IMR-90 (cell line): ENCODE measurements around the gene OFD1. TPM values are rescaled to one million over a fixed set of nuclear protein-coding genes. Genes with fewer than 3 reads are reported as not detected.

ENCODE experiments used
- ATAC-seq: fragments of 200-7000 bp; cut with Tn5 transposase; 2 replicates; pipeline ENCODE4 v1.9.1; 2020; ENCODE audit warnings: low read depth, mild to moderate bottlenecking, moderate library complexity
- BruUV-seq: library from RNA; stranded (reverse); fragments of 400-500 nt; replicated peaks from 2 replicates; lab custom pipeline; 2021; lab: Mats Ljungman, UMichigan
- CTCF ChIA-PET: fragments of 300-600 bp; formaldehyde crosslinking; extraction: SDS; loops from one replicate; lab custom pipeline; 2021; ENCODE audit warnings: antibody characterized with exemption; lab: Yijun Ruan, JAX
- POLR2A ChIA-PET: fragments of 300-600 bp; sonication (Branson Sonifier 250); formaldehyde crosslinking; loops from one replicate; lab custom pipeline; 2022; ENCODE audit warnings: antibody characterized with exemption; ENCODE audit not compliant: unreplicated experiment; lab: Charles Lee
- DNase-seq: peaks from one replicate; pipeline ENCODE4 v3.0.0; 2013
- H2AFZ ChIP-seq: replicated peaks from 2 replicates; pipeline ENCODE3; 2013; ENCODE audit warnings: low read length, mild to moderate bottlenecking; ENCODE audit not compliant: poor library complexity
- H2AK5ac ChIP-seq: 2 replicates; pipeline ENCODE4 v1.6.1; 2013; ENCODE audit warnings: low read depth, low read length, inconsistent platforms
- H2AK9ac ChIP-seq: replicated peaks from 2 replicates; pipeline ENCODE3; 2013; ENCODE audit warnings: mild to moderate bottlenecking, low read depth, low read length, moderate library complexity; ENCODE audit not compliant: poor library complexity
- H2BK120ac ChIP-seq: 2 replicates; pipeline ENCODE4 v1.6.1; 2013; ENCODE audit warnings: low read depth, low read length, inconsistent platforms
- H2BK15ac ChIP-seq: 3 replicates; pipeline ENCODE4 v1.6.1; 2013; ENCODE audit warnings: low read depth, low read length, inconsistent platforms
- H2BK20ac ChIP-seq: 2 replicates; pipeline ENCODE4 v1.6.1; 2013; ENCODE audit warnings: low read depth, mild to moderate bottlenecking, inconsistent platforms, low read length, moderate library complexity
- H2BK5ac ChIP-seq: 2 replicates; pipeline ENCODE4 v1.6.1; 2013; ENCODE audit warnings: mild to moderate bottlenecking, low read depth, low read length, inconsistent platforms; ENCODE audit not compliant: poor library complexity, severe bottlenecking
- H3K14ac ChIP-seq: replicated peaks from 2 replicates; pipeline ENCODE4 v1.6.1; 2013; ENCODE audit warnings: low read depth, low read length, inconsistent platforms
- H3K18ac ChIP-seq: 2 replicates; pipeline ENCODE4 v1.6.1; 2013; ENCODE audit warnings: low read depth, low read length, control low read depth
- H3K23ac ChIP-seq: 2 replicates; pipeline ENCODE4 v1.6.1; 2013; ENCODE audit warnings: low read depth, low read length, inconsistent platforms
- H3K27ac ChIP-seq: 2 replicates; pipeline ENCODE4 v1.5.1; 2013; ENCODE audit warnings: mild to moderate bottlenecking, control low read depth, low read length; ENCODE audit not compliant: insufficient read depth
- H3K27me3 ChIP-seq: 2 replicates; pipeline ENCODE4 v1.6.1; 2013; ENCODE audit warnings: low read length; ENCODE audit not compliant: control insufficient read depth, insufficient read depth
- H3K36me3 ChIP-seq: 2 replicates; pipeline ENCODE4 v1.6.1; 2013; ENCODE audit warnings: low read length, mixed read lengths; ENCODE audit not compliant: control insufficient read depth, insufficient read depth
- H3K4ac ChIP-seq: 2 replicates; pipeline ENCODE4 v1.6.1; 2013; ENCODE audit warnings: low read depth, low read length, inconsistent platforms
- H3K4me1 ChIP-seq: 2 replicates; pipeline ENCODE4 v1.6.1; 2013; ENCODE audit warnings: low read length, mixed read lengths; ENCODE audit not compliant: control insufficient read depth, insufficient read depth
- H3K4me2 ChIP-seq: 2 replicates; pipeline ENCODE4 v1.6.1; 2013; ENCODE audit warnings: low read depth, mild to moderate bottlenecking, control low read depth, low read length, moderate library complexity
- H3K4me3 ChIP-seq: 2 replicates; pipeline ENCODE4 v1.5.1; 2013; ENCODE audit warnings: low read depth, mild to moderate bottlenecking, control low read depth, low read length, moderate library complexity; ENCODE audit not compliant: insufficient read depth
- H3K56ac ChIP-seq: 2 replicates; pipeline ENCODE4 v1.6.1; 2013; ENCODE audit warnings: low read length, inconsistent platforms; ENCODE audit not compliant: insufficient read depth; ENCODE audit errors: extremely low read depth
- H3K79me1 ChIP-seq, 2 experiments: 2 replicates each; pipeline ENCODE4 v1.6.1; 2013; ENCODE audit warnings: low read length in 2 of 2, inconsistent platforms in 1 of 2, low read depth in 1 of 2
- H3K9ac ChIP-seq: 2 replicates; pipeline ENCODE4 v1.6.1; 2013; ENCODE audit warnings: low read depth, low read length, control low read depth
- H3K9me1 ChIP-seq: 2 replicates; pipeline ENCODE4 v1.6.1; 2013; ENCODE audit warnings: low read length, inconsistent platforms; ENCODE audit not compliant: insufficient read depth
- H3K9me3 ChIP-seq: 2 replicates; pipeline ENCODE4 v1.6.1; 2013; ENCODE audit warnings: low read length; ENCODE audit not compliant: control insufficient read depth, insufficient read depth
- H4K20me1 ChIP-seq: 2 replicates; pipeline ENCODE4 v1.6.1; 2013; ENCODE audit warnings: low read length, inconsistent platforms; ENCODE audit not compliant: insufficient read depth
- H4K5ac ChIP-seq: 2 replicates; pipeline ENCODE4 v1.6.1; 2013; ENCODE audit warnings: mild to moderate bottlenecking, low read depth, low read length, control low read depth
- H4K8ac ChIP-seq, 2 experiments: 2 replicates each; pipeline ENCODE4 v1.6.1; 2013; ENCODE audit warnings: low read depth in 2 of 2, low read length in 2 of 2, control low read depth in 1 of 2, inconsistent platforms in 1 of 2
- H4K91ac ChIP-seq: 2 replicates; pipeline ENCODE4 v1.6.1; 2013; ENCODE audit warnings: low read depth, low read length, inconsistent platforms; ENCODE audit not compliant: insufficient read depth
- BHLHE40 ChIP-seq: fragments of 150-350 bp; IDR thresholded peaks from 2 replicates; pipeline ENCODE4 v1.6.1; 2016; ENCODE audit warnings: mild to moderate bottlenecking, low read depth, low read length
- CTCF ChIP-seq: conservative IDR thresholded peaks from 2 replicates; pipeline ENCODE4 v1.5.1; 2012; ENCODE audit warnings: mild to moderate bottlenecking, low read depth, low read length, improper control_type of control experiment
- FOS ChIP-seq: fragments of 150-350 bp; IDR thresholded peaks from 2 replicates; pipeline ENCODE4 v1.6.1; 2016; ENCODE audit warnings: low read depth, low read length
- MAFK ChIP-seq: IDR thresholded peaks from 2 replicates; pipeline ENCODE4 v1.6.1; 2012; ENCODE audit warnings: low read depth, low read length, improper control_type of control experiment
- MAZ ChIP-seq: IDR thresholded peaks from 2 replicates; pipeline ENCODE4 v1.6.1; 2012; ENCODE audit warnings: low read depth, mild to moderate bottlenecking, low read length, improper control_type of control experiment, moderate library complexity, borderline replicate concordance
- MXI1 ChIP-seq: IDR thresholded peaks from 2 replicates; pipeline ENCODE4 v1.6.1; 2012; ENCODE audit warnings: low read depth, mild to moderate bottlenecking, low read length, moderate library complexity, borderline replicate concordance
- NFE2L2 ChIP-seq: fragments of 150-350 bp; IDR thresholded peaks from 2 replicates; pipeline ENCODE4 v1.6.1; 2016; ENCODE audit warnings: low read depth, mild to moderate bottlenecking, low read length
- POLR2A ChIP-seq: IDR thresholded peaks from 2 replicates; pipeline ENCODE4 v1.6.1; 2012; ENCODE audit warnings: mild to moderate bottlenecking, low read depth, low read length
- RCOR1 ChIP-seq: IDR thresholded peaks from 2 replicates; pipeline ENCODE4 v1.6.1; 2012; ENCODE audit warnings: mild to moderate bottlenecking, low read length, improper control_type of control experiment; ENCODE audit not compliant: insufficient replicate concordance
- SMC3 ChIP-seq: fragments of 150-350 bp; IDR thresholded peaks from 2 replicates; pipeline ENCODE4 v1.6.1; 2016; ENCODE audit warnings: low read depth, mild to moderate bottlenecking, antibody characterized with exemption, low read length, moderate library complexity
- WGBS, 2 experiments: methylation state at CpG; one replicate each; pipeline versions ENCODE4 v1.1.5 to v1.1.7; 2013; ENCODE audit warnings: missing lambda C conversion rate in 2 of 2; ENCODE audit not compliant: insufficient read length in 1 of 2; ENCODE audit errors: extremely low coverage in 2 of 2; 5-methylcytosine and 5-hydroxymethylcytosine counted together
- dilution Hi-C: fragments of 300-500 bp; cut with HindIII; formaldehyde crosslinking; loops from one replicate; pipeline ENCODE4 v1.14.3; 2018; ENCODE audit warnings: low sequenced_read_pairs; ENCODE audit not compliant: unreplicated experiment
- in situ Hi-C: fragments of 300-500 bp; cut with MboI; formaldehyde crosslinking; loops from 3 replicates; pipeline ENCODE4 v1.14.3; 2019; ENCODE audit warnings: low sequenced_read_pairs, inconsistent platforms, mixed read lengths
- intact Hi-C: fragments of 100-400 bp; cut with micrococcal nuclease; formaldehyde crosslinking; loops from 2 replicates; pipeline ENCODE4 v1.10.0; 2022
- polyA plus RNA-seq, 3 experiments: library from polyadenylated mRNA; depleted of rRNA; stranded (reverse); fragments of >200 nt; gene quantifications; 2 replicates each; pipeline ENCODE4 v1.2.3, GENCODE V29; 2012; ENCODE audit warnings: low replicate concordance in 1 of 3
- total RNA-seq: library from RNA; depleted of rRNA; stranded (reverse); fragments of >200 nt; gene quantifications from 2 replicates; pipeline ENCODE4 v1.2.3, GENCODE V29; 2012

OFD1 gene
- total and polyA plus RNA-seq, 2 of the 4 experiments (the other 2 are of a cell fraction) = 8.4 to 8.6 TPM

- TF ChIP-seq FOS = no peak
- TF ChIP-seq NFE2L2 = no peak
- no peak for TF ChIP-seq RCOR1
- TF ChIP-seq MAZ = no peak
- TF ChIP-seq SMC3 = no peak
These were observed 13.2 kb upstream of the OFD1 start (continued) for GRCh38 chrX:13721371-13721770.

- Histone ChIP-seq H2AK5ac (0 out of 2 replicates have a peak overlapping the region, but pooled peaks have one; percentile 5), H2AK9ac (no peak overlapping the region), H2BK5ac (peak overlapping the region; percentile 87), H3K36me3 (peaks cover 13% of the 10 kb centered on the region), H3K14ac (no peak overlapping the region), H3K27ac (peak overlapping the region; percentile 91), H2BK120ac (peak overlapping the region; percentile 33), H3K23ac (no peak overlapping the region), H3K4ac (peak overlapping the region; percentile 39), H3K9me3 (no peaks in the 10 kb centered on the region), H2AFZ (no peak overlapping the region), H3K56ac (peak overlapping the region; percentile 46; the same call in 1 of the 2 replicates), H4K91ac (no peak overlapping the region), H4K20me1 (peaks cover 23% of the 10 kb centered on the region), H3K4me3 (peak overlapping the region; percentile 22; the same call in 1 of the 2 replicates), H4K8ac (no peak overlapping the region), H4K5ac (peak overlapping the region; percentile 61; the same call in 1 of the 2 replicates), H3K18ac (peak overlapping the region; percentile 98), H3K79me1 (peaks cover 26 to 50% of the 10 kb centered on the region in 2 experiments), H2BK20ac (no peak overlapping the region), H3K27me3 (no peaks in the 10 kb centered on the region), H3K9me1 (peaks cover 16% of the 10 kb centered on the region), H3K4me1 (peaks cover 18% of the 10 kb centered on the region), H3K4me2 (peak overlapping the region; percentile 88), H3K9ac (peak overlapping the region; percentile 53; the same call in 1 of the 2 replicates), H2BK15ac (no peak overlapping the region; the same call in 2 of the 3 replicates)
- intact Hi-C loops = loop anchor here (2.0 kb wide), 1 partner anchor 33 kb away; the partner anchor contains the start of gene RAB9A
- TF ChIP-seq MXI1 = peak; percentile 69; the same call in 1 of the 2 replicates
- no peak for TF ChIP-seq BHLHE40
- peak; percentile 23 for TF ChIP-seq RCOR1
- TF ChIP-seq MAFK = peak; percentile 37
- no peak for TF ChIP-seq NFE2L2
- TF ChIP-seq POLR2A = no peak
- no peak for TF ChIP-seq CTCF
- BruUV-seq = no TSS peak
- ATAC-seq = peak; percentile 83
- ChIA-PET POLR2A (interaction anchor here (0.5 to 0.9 kb wide), 3 partner anchors 13 to 460 kb away, joined by 3 to 8 read pairs (median 5); partner anchors contain the start of gene OFD1), CTCF (no interaction called here)
- no CpG with 5 or more reads among the region's 7 CpGs for WGBS, 2 experiments
- dilution Hi-C loops = no loop called here
- DNase-seq = peak; percentile 86
- in situ Hi-C loops = no loop called here
These were observed 12.6 kb upstream of the OFD1 start for GRCh38 chrX:13721819-13722519.
